ENCODE results near the gene CDK1.

CDK1 gene

GRCh38 chr10:60816628-60817397, 38.5 kb downstream of the CDK1 start:
- H3K9me3 ChIP-seq (ENCODE audit: control insufficient read depth, insufficient read depth, low read length) = no peaks in the 10 kb centered on the region
- H3K27ac ChIP-seq (ENCODE audit: low read depth, low read length) = no peak overlapping the region
- no peak overlapping the region for H3K9ac ChIP-seq (ENCODE audit: low read depth, low read length)

GRCh38 chr10:60817398-60817805, 39.1 kb downstream of the CDK1 start:
- H3K36me3 ChIP-seq (ENCODE audit: control insufficient read depth, insufficient read depth, low read length) = no peaks in the 10 kb centered on the region
- H3K27ac ChIP-seq (ENCODE audit: low read depth, low read length) = no peak overlapping the region
- no peak overlapping the region for H3K9ac ChIP-seq (ENCODE audit: low read depth, low read length)
- no peaks in the 10 kb centered on the region for H3K9me3 ChIP-seq (ENCODE audit: control insufficient read depth, insufficient read depth, low read length)
- H3K4me3 ChIP-seq (ENCODE audit: low read depth, low read length) = no peak overlapping the region
- no peaks in the 10 kb centered on the region for H3K4me1 ChIP-seq (ENCODE audit: control insufficient read depth, insufficient read depth, low read length)
- no peaks in the 10 kb centered on the region for H3K27me3 ChIP-seq (ENCODE audit: control insufficient read depth, insufficient read depth, low read length)

More at GRCh38 chr10:60816628-60817397, 38.5 kb downstream of the CDK1 start:
- H3K36me3 ChIP-seq (ENCODE audit: control insufficient read depth, insufficient read depth, low read length) = no peaks in the 10 kb centered on the region
- H3K4me3 ChIP-seq (ENCODE audit: low read depth, low read length) = no peak overlapping the region
- no peaks in the 10 kb centered on the region for H3K27me3 ChIP-seq (ENCODE audit: control insufficient read depth, insufficient read depth, low read length)
- H3K4me1 ChIP-seq (ENCODE audit: control insufficient read depth, insufficient read depth, low read length) = no peaks in the 10 kb centered on the region

GRCh38 chr10:60818134-60818770, 40.0 kb downstream of the CDK1 start:
- H3K27me3 ChIP-seq (ENCODE audit: control insufficient read depth, insufficient read depth, low read length) = no peaks in the 10 kb centered on the region
- H3K9ac ChIP-seq (ENCODE audit: low read depth, low read length) = no peak overlapping the region
- H3K4me1 ChIP-seq (ENCODE audit: control insufficient read depth, insufficient read depth, low read length) = no peaks in the 10 kb centered on the region
- H3K4me3 ChIP-seq (ENCODE audit: low read depth, low read length) = no peak overlapping the region
- no peaks in the 10 kb centered on the region for H3K36me3 ChIP-seq (ENCODE audit: control insufficient read depth, insufficient read depth, low read length)
- H3K27ac ChIP-seq (ENCODE audit: low read depth, low read length) = no peak overlapping the region
- no peaks in the 10 kb centered on the region for H3K9me3 ChIP-seq (ENCODE audit: control insufficient read depth, insufficient read depth, low read length)

GRCh38 chr10:60819271-60819670, 41.0 kb downstream of the CDK1 start:
- Histone ChIP-seq H3K4me1 (ENCODE audit: control insufficient read depth, insufficient read depth, low read length) (no peaks in the 10 kb centered on the region), H3K4me3 (ENCODE audit: low read depth, low read length) (no peak overlapping the region), H3K36me3 (ENCODE audit: control insufficient read depth, insufficient read depth, low read length) (no peaks in the 10 kb centered on the region), H3K9me3 (ENCODE audit: control insufficient read depth, insufficient read depth, low read length) (no peaks in the 10 kb centered on the region), H3K27ac (ENCODE audit: low read depth, low read length) (no peak overlapping the region), H3K27me3 (ENCODE audit: control insufficient read depth, insufficient read depth, low read length) (no peaks in the 10 kb centered on the region), H3K9ac (ENCODE audit: low read depth, low read length) (no peak overlapping the region)

GRCh38 chr10:60820093-60820754, 41.9 kb downstream of the CDK1 start:
- Histone ChIP-seq H3K27me3 (ENCODE audit: control insufficient read depth, insufficient read depth, low read length) (no peaks in the 10 kb centered on the region), H3K9ac (ENCODE audit: low read depth, low read length) (no peak overlapping the region), H3K27ac (ENCODE audit: low read depth, low read length) (no peak overlapping the region), H3K4me1 (ENCODE audit: control insufficient read depth, insufficient read depth, low read length) (no peaks in the 10 kb centered on the region), H3K4me3 (ENCODE audit: low read depth, low read length) (no peak overlapping the region), H3K36me3 (ENCODE audit: control insufficient read depth, insufficient read depth, low read length) (no peaks in the 10 kb centered on the region), H3K9me3 (ENCODE audit: control insufficient read depth, insufficient read depth, low read length) (no peaks in the 10 kb centered on the region)

GRCh38 chr10:60821656-60822055, 43.4 kb downstream of the CDK1 start:
- Histone ChIP-seq H3K27me3 (ENCODE audit: control insufficient read depth, insufficient read depth, low read length) (no peaks in the 10 kb centered on the region), H3K4me1 (ENCODE audit: control insufficient read depth, insufficient read depth, low read length) (no peaks in the 10 kb centered on the region), H3K9ac (ENCODE audit: low read depth, low read length) (no peak overlapping the region), H3K4me3 (ENCODE audit: low read depth, low read length) (no peak overlapping the region), H3K9me3 (ENCODE audit: control insufficient read depth, insufficient read depth, low read length) (no peaks in the 10 kb centered on the region), H3K27ac (ENCODE audit: low read depth, low read length) (no peak overlapping the region), H3K36me3 (ENCODE audit: control insufficient read depth, insufficient read depth, low read length) (no peaks in the 10 kb centered on the region)

- Histone ChIP-seq H3K4me3 (ENCODE audit: low read depth, low read length) (no peak overlapping the region), H3K27ac (ENCODE audit: low read depth, low read length) (no peak overlapping the region), H3K9me3 (ENCODE audit: control insufficient read depth, insufficient read depth, low read length) (no peaks in the 10 kb centered on the region), H3K9ac (ENCODE audit: low read depth, low read length) (no peak overlapping the region), H3K4me1 (ENCODE audit: control insufficient read depth, insufficient read depth, low read length) (0 out of 2 replicates have a peak, but pooled peaks cover under 1% of the 10 kb centered on the region), H3K36me3 (ENCODE audit: control insufficient read depth, insufficient read depth, low read length) (no peaks in the 10 kb centered on the region), H3K27me3 (ENCODE audit: control insufficient read depth, insufficient read depth, low read length) (no peaks in the 10 kb centered on the region)
Observed at GRCh38 chr10:60822809-60823208, 44.5 kb downstream of the CDK1 start.

- H3K9me3 ChIP-seq (ENCODE audit: control insufficient read depth, insufficient read depth, low read length) = no peaks in the 10 kb centered on the region
- H3K27ac ChIP-seq (ENCODE audit: low read depth, low read length) = no peak overlapping the region
- 0 out of 2 replicates have a peak, but pooled peaks cover 3% of the 10 kb centered on the region for H3K4me1 ChIP-seq (ENCODE audit: control insufficient read depth, insufficient read depth, low read length)
- H3K36me3 ChIP-seq (ENCODE audit: control insufficient read depth, insufficient read depth, low read length) = no peaks in the 10 kb centered on the region
- H3K27me3 ChIP-seq (ENCODE audit: control insufficient read depth, insufficient read depth, low read length) = no peaks in the 10 kb centered on the region
- H3K4me3 ChIP-seq (ENCODE audit: low read depth, low read length) = no peak overlapping the region
- no peak overlapping the region for H3K9ac ChIP-seq (ENCODE audit: low read depth, low read length)
Observed at GRCh38 chr10:60823324-60823723, 45.0 kb downstream of the CDK1 start.

GRCh38 chr10:60825520-60825919, 47.2 kb downstream of the CDK1 start:
- no peak overlapping the region for H3K27ac ChIP-seq (ENCODE audit: low read depth, low read length)
- H3K27me3 ChIP-seq (ENCODE audit: control insufficient read depth, insufficient read depth, low read length) = no peaks in the 10 kb centered on the region

GRCh38 chr10:60827791-60828488, 49.7 kb downstream of the CDK1 start:
- Histone ChIP-seq H3K9me3 (ENCODE audit: control insufficient read depth, insufficient read depth, low read length) (no peaks in the 10 kb centered on the region), H3K27me3 (ENCODE audit: control insufficient read depth, insufficient read depth, low read length) (no peaks in the 10 kb centered on the region), H3K4me1 (ENCODE audit: control insufficient read depth, insufficient read depth, low read length) (0 out of 2 replicates have a peak, but pooled peaks cover 3% of the 10 kb centered on the region), H3K4me3 (ENCODE audit: low read depth, low read length) (no peak overlapping the region), H3K27ac (ENCODE audit: low read depth, low read length) (no peak overlapping the region), H3K36me3 (ENCODE audit: control insufficient read depth, insufficient read depth, low read length) (no peaks in the 10 kb centered on the region), H3K9ac (ENCODE audit: low read depth, low read length) (no peak overlapping the region)

More at GRCh38 chr10:60825520-60825919, 47.2 kb downstream of the CDK1 start:
- H3K9me3 ChIP-seq (ENCODE audit: control insufficient read depth, insufficient read depth, low read length) = no peaks in the 10 kb centered on the region
- H3K36me3 ChIP-seq (ENCODE audit: control insufficient read depth, insufficient read depth, low read length) = no peaks in the 10 kb centered on the region
- H3K9ac ChIP-seq (ENCODE audit: low read depth, low read length) = no peak overlapping the region
- no peak overlapping the region for H3K4me3 ChIP-seq (ENCODE audit: low read depth, low read length)
- 0 out of 2 replicates have a peak, but pooled peaks cover 3% of the 10 kb centered on the region for H3K4me1 ChIP-seq (ENCODE audit: control insufficient read depth, insufficient read depth, low read length)
